HEK293T (cell line): Measurements from ENCODE around the gene MRPL9.

Experiments
- CTCF ChIA-PET: fragments of 350-600 bp; formaldehyde crosslinking; extraction: SDS; loops from one replicate; lab custom pipeline; 2021; ENCODE audit warnings: antibody characterized with exemption, inconsistent platforms; lab: Yijun Ruan, JAX
- POLR2A ChIA-PET: fragments of 350-600 bp; formaldehyde crosslinking; extraction: SDS; loops from one replicate; lab custom pipeline; 2020; ENCODE audit warnings: antibody characterized with exemption, inconsistent platforms; lab: Yijun Ruan, JAX
- DNase-seq: peaks from one replicate; pipeline ENCODE4 v3.0.0; 2012; ENCODE audit warnings: mixed read lengths; ENCODE audit errors: extremely low spot score
- ARNT ChIP-seq: fragments of 450-650 bp; IDR thresholded peaks from 2 replicates; pipeline ENCODE4 v1.6.1; 2017; ENCODE audit warnings: mild to moderate bottlenecking
- BHLHE40 ChIP-seq: fragments of 450-650 bp; IDR thresholded peaks from 2 replicates; pipeline ENCODE4 v1.6.1; 2016; ENCODE audit warnings: mild to moderate bottlenecking, moderate library complexity, borderline replicate concordance
- CTBP1 ChIP-seq: fragments of 450-650 bp; IDR thresholded peaks from 2 replicates; pipeline ENCODE4 v1.6.1; 2016; ENCODE audit warnings: borderline replicate concordance
- ELF4 ChIP-seq: fragments of 450-650 bp; IDR thresholded peaks from 2 replicates; pipeline ENCODE4 v1.6.1; 2017; ENCODE audit warnings: antibody characterized with exemption
- FOXA1 ChIP-seq: fragments of 450-650 bp; IDR thresholded peaks from 2 replicates; pipeline ENCODE4 v1.6.1; 2016; ENCODE audit warnings: mild to moderate bottlenecking
- FOXK2 ChIP-seq: fragments of 450-650 bp; IDR thresholded peaks from 2 replicates; pipeline ENCODE4 v1.6.1; 2016; ENCODE audit warnings: mild to moderate bottlenecking
- FOXM1 ChIP-seq: fragments of 450-650 bp; IDR thresholded peaks from 2 replicates; pipeline ENCODE4 v1.6.1; 2017; ENCODE audit warnings: mild to moderate bottlenecking, borderline replicate concordance
- HDGF ChIP-seq: fragments of 450-650 bp; IDR thresholded peaks from 2 replicates; pipeline ENCODE4 v1.6.1; 2017; ENCODE audit warnings: antibody characterized with exemption, borderline replicate concordance
- L3MBTL2 ChIP-seq: fragments of 450-650 bp; conservative IDR thresholded peaks from 2 replicates; pipeline ENCODE4 v1.6.1; 2016; ENCODE audit warnings: mild to moderate bottlenecking
- LEF1 ChIP-seq: fragments of 450-650 bp; IDR thresholded peaks from 2 replicates; pipeline ENCODE4 v1.6.1; 2017; ENCODE audit warnings: mild to moderate bottlenecking, borderline replicate concordance
- NFRKB ChIP-seq: fragments of 450-650 bp; IDR thresholded peaks from 2 replicates; pipeline ENCODE4 v1.6.1; 2016; ENCODE audit warnings: mild to moderate bottlenecking, moderate library complexity
- PKNOX1 ChIP-seq: fragments of 450-650 bp; IDR thresholded peaks from 2 replicates; pipeline ENCODE4 v1.6.1; 2016
- SP1 ChIP-seq: fragments of 450-650 bp; IDR thresholded peaks from 2 replicates; pipeline ENCODE4 v1.6.1; 2017
- SUZ12 ChIP-seq: fragments of 450-650 bp; IDR thresholded peaks from 2 replicates; pipeline ENCODE4 v1.6.1; 2016; ENCODE audit warnings: mild to moderate bottlenecking
- TARDBP ChIP-seq: fragments of 450-650 bp; IDR thresholded peaks from 2 replicates; pipeline ENCODE4 v1.6.1; 2016
- ZNF384 ChIP-seq: fragments of 450-650 bp; IDR thresholded peaks from 2 replicates; pipeline ENCODE4 v1.6.1; 2016

Gene MRPL9

GRCh38 chr1:151779852-151780251, 16.6 kb upstream of the MRPL9 start:
- DNase-seq, result no peak
- no peak for TF ChIP-seq FOXA1
- no peak for TF ChIP-seq FOXK2
- TF ChIP-seq L3MBTL2, result no peak
- no peak for TF ChIP-seq SP1
- TF ChIP-seq TARDBP, result no peak
- TF ChIP-seq CTBP1, result no peak
- no peak for TF ChIP-seq ZNF384
- TF ChIP-seq HDGF, result no peak
- no peak for TF ChIP-seq BHLHE40
- no peak for TF ChIP-seq ARNT
- no peak for TF ChIP-seq PKNOX1
- TF ChIP-seq SUZ12, result no peak
- no peak for TF ChIP-seq FOXM1
- TF ChIP-seq NFRKB, result no peak
- TF ChIP-seq ELF4, result no peak
- TF ChIP-seq LEF1, result no peak
- CTCF ChIA-PET, result no interaction called here
- POLR2A ChIA-PET, result interaction anchor here (1.7 kb wide), 1 partner anchor 10 kb away, joined by 5 read pairs; no protein-coding TSS in a partner anchor

- ChIA-PET CTCF (interaction anchor here (0.6 kb wide), 1 partner anchor 225 kb away, joined by 4 read pairs; no protein-coding TSS in a partner anchor), POLR2A (interaction anchor here (1.2 kb wide), 1 partner anchor 12 kb away, joined by 6 read pairs; no protein-coding TSS in a partner anchor)
- DNase-seq, result no peak
- TF ChIP-seq LEF1 (no peak), L3MBTL2 (no peak), CTBP1 (no peak), FOXA1 (no peak), FOXK2 (no peak), ARNT (no peak), ELF4 (no peak), HDGF (no peak), TARDBP (no peak), SP1 (no peak), ZNF384 (no peak), SUZ12 (no peak), NFRKB (no peak), BHLHE40 (no peak), PKNOX1 (no peak)
These were observed 14.0 kb upstream of the MRPL9 start for GRCh38 chr1:151777317-151777716.

- DNase-seq, result no peak
- CTCF ChIA-PET, result no interaction called here
- no peak for TF ChIP-seq SP1
- no peak for TF ChIP-seq SUZ12
- no peak for TF ChIP-seq ELF4
- TF ChIP-seq ARNT, result no peak
- no peak for TF ChIP-seq FOXA1
- TF ChIP-seq NFRKB, result no peak
- no peak for TF ChIP-seq TARDBP
- no peak for TF ChIP-seq LEF1
- no peak for TF ChIP-seq PKNOX1
- TF ChIP-seq ZNF384, result no peak
- no peak for TF ChIP-seq L3MBTL2
- TF ChIP-seq CTBP1, result no peak
- TF ChIP-seq HDGF, result no peak
- no peak for TF ChIP-seq FOXK2
- TF ChIP-seq FOXM1, result no peak
- no peak for TF ChIP-seq BHLHE40
- POLR2A ChIA-PET, result interaction anchor here (1.2 kb wide), 1 partner anchor 13 kb away, joined by 6 read pairs; no protein-coding TSS in a partner anchor
These were observed 13.4 kb upstream of the MRPL9 start for GRCh38 chr1:151776665-151777062.

- no peak for DNase-seq
- TF ChIP-seq ELF4 (no peak), CTBP1 (no peak), BHLHE40 (no peak), HDGF (no peak), SUZ12 (no peak), FOXM1 (no peak), PKNOX1 (no peak), SP1 (no peak), NFRKB (no peak)
- ChIA-PET POLR2A (interaction anchor here (1.2 kb wide), 1 partner anchor 13 kb away, joined by 6 read pairs; no protein-coding TSS in a partner anchor), CTCF (no interaction called here)
These were observed 12.8 kb upstream of the MRPL9 start for GRCh38 chr1:151775894-151776664.

- no peak for TF ChIP-seq ZNF384
- no peak for TF ChIP-seq FOXK2
- no peak for TF ChIP-seq SP1
- no peak for TF ChIP-seq NFRKB
- TF ChIP-seq BHLHE40, result no peak
- TF ChIP-seq ARNT, result no peak
- no peak for TF ChIP-seq L3MBTL2
- no peak for TF ChIP-seq CTBP1
- no peak for TF ChIP-seq FOXM1
- no peak for TF ChIP-seq SUZ12
- no peak for TF ChIP-seq LEF1
- no peak for DNase-seq
- POLR2A ChIA-PET, result interaction anchor here (1.3 kb wide), 1 partner anchor 11 kb away, joined by 5 read pairs; the partner anchor contains the start of gene MRPL9
- CTCF ChIA-PET, result no interaction called here
These were observed 11.1 kb upstream of the MRPL9 start for GRCh38 chr1:151774256-151774922.
